Effector memory CD8-positive, alpha-beta T cell (primary cell): ENCODE measurements around the gene LRP8.

Source experiments
- ATAC-seq: fragments of 150-1000 bp; cut with Tn5 transposase; replicated peaks from 2 replicates; pipeline ENCODE4 v1.10.0; 2021; ENCODE audit warnings: mild to moderate bottlenecking, moderate library complexity
- DNase-seq, 3 experiments: peaks; one replicate each; pipeline ENCODE4 v3.0.0; 2021
- H3K27ac Mint-ChIP-seq, 2 donors: one replicate each; pipeline ENCODE4 v1.8.0; 2022; ENCODE audit warnings: mild to moderate bottlenecking in 2 of 2, mixed read lengths in 2 of 2, moderate library complexity in 2 of 2
- H3K27me3 Mint-ChIP-seq, 2 donors: one replicate each; pipeline ENCODE4 v1.8.0; 2022; ENCODE audit warnings: mixed read lengths in 2 of 2
- H3K36me3 Mint-ChIP-seq: one replicate; pipeline ENCODE4 v1.8.0; 2022; ENCODE audit warnings: mild to moderate bottlenecking, moderate library complexity, mixed read lengths; ENCODE audit not compliant: insufficient read depth
- H3K4me1 Mint-ChIP-seq, 2 donors: one replicate each; pipeline ENCODE4 v1.8.0; 2022; ENCODE audit warnings: low read depth in 2 of 2, mixed read lengths in 2 of 2
- H3K4me3 Mint-ChIP-seq, 2 donors: one replicate each; pipeline ENCODE4 v1.8.0; 2022; ENCODE audit warnings: mild to moderate bottlenecking in 2 of 2, mixed read lengths in 2 of 2, moderate library complexity in 2 of 2
- H3K9me3 Mint-ChIP-seq, 2 donors: one replicate each; pipeline ENCODE4 v1.8.0; 2022; ENCODE audit warnings: mixed read lengths in 2 of 2

LRP8 gene

GRCh38 chr1:53196017-53196484 lies 131.8 kb downstream of the LRP8 start:
- no peak for DNase-seq
- Mint-ChIP-seq H3K36me3 (peaks cover 16% of the 10 kb centered on the region), H3K27me3 (no peaks in the 10 kb centered on the region), H3K4me1 (peaks cover 18 to 19% of the 10 kb centered on the region in 2 donors), H3K27ac (peak overlapping the region; percentile 96 to 99), H3K4me3 (peak overlapping the region; percentile 81 to 82), H3K9me3 (no peaks in the 10 kb centered on the region)
- ATAC-seq: peak; percentile 16

- H3K27me3 Mint-ChIP-seq: no peaks in the 10 kb centered on the region
- peaks cover 13% of the 10 kb centered on the region for H3K36me3 Mint-ChIP-seq
- H3K27ac Mint-ChIP-seq: peak overlapping the region; percentile 96 to 99
- peaks cover 18 to 19% of the 10 kb centered on the region in 2 donors for H3K4me1 Mint-ChIP-seq
- no peaks in the 10 kb centered on the region for H3K9me3 Mint-ChIP-seq
- ATAC-seq (no peak), DNase-seq (no peak)
- H3K4me3 Mint-ChIP-seq: peak overlapping the region; percentile 81 to 82
Observed at GRCh38 chr1:53195246-53196016, 132.4 kb downstream of the LRP8 start.
